Suprapubic skin (tissue), 4 donors: Measurements from ENCODE around the gene PDF. TPM values are rescaled to one million over a fixed set of nuclear protein-coding genes. Genes with fewer than 3 reads are reported as not detected.

Experiments used
- DNase-seq, 2 donors: peaks; one replicate each; pipeline ENCODE4 v3.0.0-alpha.2; 2019; ENCODE audit warnings: low spot score in 2 of 2
- H3K27ac ChIP-seq: fragments of 200-600 bp; sonication (generic); one replicate; pipeline ENCODE4 v1.5.1; 2019
- H3K27me3 ChIP-seq: fragments of 200-600 bp; sonication (generic); one replicate; pipeline ENCODE4 v1.5.1; 2019
- H3K36me3 ChIP-seq: fragments of 200-600 bp; sonication (generic); one replicate; pipeline ENCODE4 v1.5.1; 2019
- H3K4me1 ChIP-seq: fragments of 200-600 bp; sonication (generic); one replicate; pipeline ENCODE4 v1.5.1; 2019
- H3K4me3 ChIP-seq: fragments of 200-600 bp; sonication (generic); one replicate; pipeline ENCODE4 v1.5.1; 2019; ENCODE audit warnings: mild to moderate bottlenecking
- H3K9me3 ChIP-seq: fragments of 200-600 bp; sonication (generic); one replicate; pipeline ENCODE4 v1.5.1; 2019
- CTCF ChIP-seq, 2 donors: fragments of 200-600 bp in 1 of 2; fragments of 450-650 bp in 1 of 2; sonication (generic) in 1 of 2; IDR thresholded peaks; one replicate each; pipeline ENCODE4 v1.5.1; 2016 to 2019; ENCODE audit warnings: antibody characterized with exemption in 2 of 2, mild to moderate bottlenecking in 1 of 2, moderate library complexity in 1 of 2
- EP300 ChIP-seq: sonication (generic); formaldehyde crosslinking; IDR thresholded peaks from one replicate; pipeline ENCODE4 v1.6.1; 2017; ENCODE audit warnings: antibody characterized with exemption
- POLR2A ChIP-seq, 2 donors: fragments of 450-650 bp; IDR thresholded peaks; one replicate each; pipeline ENCODE4 v1.6.1; 2017; ENCODE audit warnings: antibody characterized with exemption in 2 of 2, mild to moderate bottlenecking in 2 of 2, moderate library complexity in 2 of 2
- POLR2AphosphoS5 ChIP-seq, 3 donors: sonication (generic); formaldehyde crosslinking; IDR thresholded peaks; one replicate each; pipeline ENCODE4 v1.6.1; 2017; ENCODE audit warnings: antibody characterized with exemption in 3 of 3
- WGBS: methylation state at CpG from one replicate; pipeline ENCODE4 v1.1.5; 2018; 5-methylcytosine and 5-hydroxymethylcytosine counted together
- total RNA-seq, 4 donors: library from RNA; depleted of rRNA; stranded (reverse); fragments of >200 nt; gene quantifications; one replicate each; pipeline ENCODE4 v1.1.0, GENCODE V29; 2016

Gene PDF
- total RNA-seq, 4 donors from 2014 or later, result 12.2 to 25.4 (median 21.2) TPM

GRCh38 chr16:69319826-69320739 lies 10.3 kb downstream of the PDF start:
- no peak overlapping the region for H3K27ac ChIP-seq
- H3K36me3 ChIP-seq, result peaks cover 99% of the 10 kb centered on the region
- H3K4me1 ChIP-seq, result peaks cover 8% of the 10 kb centered on the region
- H3K27me3 ChIP-seq, result no peaks in the 10 kb centered on the region
- DNase-seq, result no peak
- H3K4me3 ChIP-seq, result no peak overlapping the region
- WGBS, result 91% methylated on average over 23 of the region's 30 CpGs
- TF ChIP-seq POLR2AphosphoS5 (IDR thresholded peaks at IDR 0.05) (no peak), POLR2A (IDR thresholded peaks at IDR 0.05) (no peak), CTCF (IDR thresholded peaks at IDR 0.05) (no peak), EP300 (no peak)
- H3K9me3 ChIP-seq, result no peaks in the 10 kb centered on the region

- Histone ChIP-seq H3K4me1 (peaks cover 5% of the 10 kb centered on the region), H3K36me3 (peaks cover 99% of the 10 kb centered on the region), H3K27ac (no peak overlapping the region), H3K27me3 (no peaks in the 10 kb centered on the region), H3K4me3 (no peak overlapping the region), H3K9me3 (no peaks in the 10 kb centered on the region)
- 95% methylated on average over 7 of the region's 9 CpGs for WGBS
- TF ChIP-seq POLR2A (IDR thresholded peaks at IDR 0.05) (no peak), EP300 (no peak), POLR2AphosphoS5 (IDR thresholded peaks at IDR 0.05) (no peak), CTCF (IDR thresholded peaks at IDR 0.05) (no peak)
- DNase-seq, result no peak
These were observed 11.0 kb downstream of the PDF start for GRCh38 chr16:69319381-69319780.

GRCh38 chr16:69318911-69319289 lies 11.5 kb downstream of the PDF start:
- H3K27me3 ChIP-seq, result no peaks in the 10 kb centered on the region
- peaks cover under 1% of the 10 kb centered on the region for H3K4me1 ChIP-seq
- peaks cover 94% of the 10 kb centered on the region for H3K36me3 ChIP-seq
- no peak overlapping the region for H3K4me3 ChIP-seq
- 86% methylated on average over 10 of the region's 10 CpGs for WGBS
- DNase-seq, result no peak
- H3K27ac ChIP-seq, result no peak overlapping the region
- TF ChIP-seq POLR2AphosphoS5 (IDR thresholded peaks at IDR 0.05), result no peak
- TF ChIP-seq POLR2A (IDR thresholded peaks at IDR 0.05), result no peak
- no peak for TF ChIP-seq EP300
- H3K9me3 ChIP-seq, result no peaks in the 10 kb centered on the region

- Histone ChIP-seq H3K4me3 (no peak overlapping the region), H3K4me1 (no peaks in the 10 kb centered on the region), H3K9me3 (no peaks in the 10 kb centered on the region), H3K27me3 (no peaks in the 10 kb centered on the region), H3K27ac (no peak overlapping the region), H3K36me3 (peaks cover 88% of the 10 kb centered on the region)
- no peak for DNase-seq
- 95% methylated on average over 28 of the region's 30 CpGs for WGBS
- TF ChIP-seq POLR2AphosphoS5 (IDR thresholded peaks at IDR 0.05) (no peak), CTCF (IDR thresholded peaks at IDR 0.05) (no peak), POLR2A (IDR thresholded peaks at IDR 0.05) (no peak), EP300 (no peak)
These were observed 12.0 kb downstream of the PDF start for GRCh38 chr16:69318177-69318910.

- Histone ChIP-seq H3K4me1 (peaks cover 13% of the 10 kb centered on the region), H3K27me3 (no peaks in the 10 kb centered on the region), H3K9me3 (no peaks in the 10 kb centered on the region), H3K4me3 (no peak overlapping the region), H3K36me3 (peaks cover 71% of the 10 kb centered on the region), H3K27ac (no peak overlapping the region)
- DNase-seq, result no peak
- 87% methylated on average over 15 of the region's 17 CpGs for WGBS
- TF ChIP-seq EP300 (no peak), POLR2AphosphoS5 (IDR thresholded peaks at IDR 0.05) (no peak), POLR2A (IDR thresholded peaks at IDR 0.05) (no peak), CTCF (IDR thresholded peaks at IDR 0.05) (no peak)
These were observed 13.8 kb downstream of the PDF start for GRCh38 chr16:69316595-69317034.
